RWPE1 (cell line): ENCODE measurements around the gene KRT80.

ENCODE experiments used
- CTCF ChIA-PET: fragments of 350-600 bp; sonication (Branson Sonifier 250); formaldehyde crosslinking; extraction: SDS; loops from one replicate; lab custom pipeline; 2021; lab: Yijun Ruan, JAX
- POLR2A ChIA-PET: fragments of 400-600 bp; formaldehyde crosslinking; extraction: SDS; loops from one replicate; lab custom pipeline; 2020; ENCODE audit warnings: antibody characterized with exemption; ENCODE audit not compliant: low non-redundant PET; lab: Yijun Ruan, JAX
- DNase-seq: peaks from one replicate; pipeline ENCODE4 v3.0.0; 2012; ENCODE audit warnings: low spot score
- H3K27ac ChIP-seq: fragments of 450-650 bp; 2 replicates; pipeline ENCODE4 v1.5.1; 2017
- TF ChIP-seq, protein P1 (sequence below): fragments of 450-650 bp; conservative IDR thresholded peaks from 2 replicates; pipeline ENCODE4 v1.5.1; 2017; ENCODE audit warnings: low read depth, mild to moderate bottlenecking

The KRT80 gene

DNA sequence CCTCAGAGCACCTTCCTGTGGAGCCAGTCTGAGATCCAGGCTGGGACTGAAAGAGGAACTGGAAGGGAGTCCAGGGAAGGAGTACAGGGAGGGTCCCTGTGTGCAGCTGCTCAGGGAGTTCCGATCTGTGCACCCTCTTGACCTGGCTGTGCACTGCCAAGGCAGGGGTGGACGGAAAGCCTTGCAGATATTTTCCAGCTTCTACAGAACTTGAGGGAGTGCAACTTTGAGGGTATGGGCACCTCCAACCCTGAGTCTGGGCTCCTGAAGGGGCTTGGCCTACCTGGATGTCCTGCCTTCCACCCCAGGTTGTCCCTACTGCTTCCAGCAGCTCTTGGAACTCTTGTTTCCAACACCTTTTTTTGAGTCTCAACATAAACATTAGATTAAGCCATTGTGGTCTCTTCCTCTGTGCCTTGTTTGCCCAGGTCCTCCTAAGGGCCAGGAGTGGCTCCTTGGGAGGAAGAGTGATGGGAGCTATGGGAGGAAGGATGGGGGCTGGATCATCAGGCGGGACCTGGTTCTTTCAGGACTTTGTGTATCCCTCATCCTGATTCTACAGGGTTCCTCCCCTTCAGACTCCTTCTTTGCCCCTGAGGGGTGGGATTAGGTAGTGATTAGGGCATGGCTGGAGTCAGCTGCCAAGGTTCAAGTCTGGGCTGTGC lies 44.7 kb upstream of the KRT80 start:
- TF ChIP-seq, protein P1, sequence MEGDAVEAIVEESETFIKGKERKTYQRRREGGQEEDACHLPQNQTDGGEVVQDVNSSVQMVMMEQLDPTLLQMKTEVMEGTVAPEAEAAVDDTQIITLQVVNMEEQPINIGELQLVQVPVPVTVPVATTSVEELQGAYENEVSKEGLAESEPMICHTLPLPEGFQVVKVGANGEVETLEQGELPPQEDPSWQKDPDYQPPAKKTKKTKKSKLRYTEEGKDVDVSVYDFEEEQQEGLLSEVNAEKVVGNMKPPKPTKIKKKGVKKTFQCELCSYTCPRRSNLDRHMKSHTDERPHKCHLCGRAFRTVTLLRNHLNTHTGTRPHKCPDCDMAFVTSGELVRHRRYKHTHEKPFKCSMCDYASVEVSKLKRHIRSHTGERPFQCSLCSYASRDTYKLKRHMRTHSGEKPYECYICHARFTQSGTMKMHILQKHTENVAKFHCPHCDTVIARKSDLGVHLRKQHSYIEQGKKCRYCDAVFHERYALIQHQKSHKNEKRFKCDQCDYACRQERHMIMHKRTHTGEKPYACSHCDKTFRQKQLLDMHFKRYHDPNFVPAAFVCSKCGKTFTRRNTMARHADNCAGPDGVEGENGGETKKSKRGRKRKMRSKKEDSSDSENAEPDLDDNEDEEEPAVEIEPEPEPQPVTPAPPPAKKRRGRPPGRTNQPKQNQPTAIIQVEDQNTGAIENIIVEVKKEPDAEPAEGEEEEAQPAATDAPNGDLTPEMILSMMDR, result no peak
- POLR2A ChIA-PET, result interaction anchor here (0.6 kb wide), 1 partner anchor 55 kb away, joined by 3 read pairs; no protein-coding TSS in a partner anchor
- no peak for DNase-seq
- CTCF ChIA-PET, result interaction anchor here (1.1 kb wide), 1 partner anchor 80 kb away, joined by 3 read pairs; no protein-coding TSS in a partner anchor
- H3K27ac ChIP-seq, result peak overlapping the region; percentile 100

DNA sequence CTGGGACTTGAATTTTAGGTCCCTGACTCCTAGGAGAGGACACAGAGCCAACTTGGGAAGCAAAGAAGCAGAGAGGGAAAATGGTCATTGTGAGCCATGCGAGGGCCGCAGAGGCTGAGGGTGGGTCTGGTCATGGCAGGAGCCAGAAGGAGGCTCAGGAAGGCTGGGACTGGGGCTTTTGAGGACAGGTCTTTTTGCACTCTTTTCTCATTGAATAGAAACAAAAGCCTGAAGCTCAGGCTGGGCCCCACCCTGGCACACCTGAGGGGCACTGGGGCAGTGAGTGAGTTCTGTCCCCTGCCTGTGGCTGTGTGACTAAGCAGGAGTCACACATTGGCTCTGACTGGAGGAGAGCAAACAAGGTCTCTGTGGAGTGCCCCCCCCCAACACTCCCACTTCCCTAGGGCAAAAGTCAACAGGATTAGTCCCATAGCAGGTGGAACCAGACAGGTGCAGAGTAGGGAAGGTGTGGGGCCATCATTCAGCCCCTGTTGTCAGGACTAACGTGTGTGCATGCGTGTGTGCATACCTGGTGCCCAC lies 44.1 kb upstream of the KRT80 start:
- H3K27ac ChIP-seq, result peak overlapping the region; percentile 100
- TF ChIP-seq, protein P1, result no peak
- ChIA-PET POLR2A (interaction anchor here (0.6 to 0.9 kb wide), 2 partner anchors 44 to 54 kb away, joined by 3 read pairs; partner anchors contain the start of gene KRT80), CTCF (interaction anchor here (0.6 to 1.5 kb wide), 3 partner anchors 15 to 79 kb away, joined by 3 to 5 read pairs (median 5); no protein-coding TSS in a partner anchor)
- DNase-seq, result peak; percentile 1

DNA sequence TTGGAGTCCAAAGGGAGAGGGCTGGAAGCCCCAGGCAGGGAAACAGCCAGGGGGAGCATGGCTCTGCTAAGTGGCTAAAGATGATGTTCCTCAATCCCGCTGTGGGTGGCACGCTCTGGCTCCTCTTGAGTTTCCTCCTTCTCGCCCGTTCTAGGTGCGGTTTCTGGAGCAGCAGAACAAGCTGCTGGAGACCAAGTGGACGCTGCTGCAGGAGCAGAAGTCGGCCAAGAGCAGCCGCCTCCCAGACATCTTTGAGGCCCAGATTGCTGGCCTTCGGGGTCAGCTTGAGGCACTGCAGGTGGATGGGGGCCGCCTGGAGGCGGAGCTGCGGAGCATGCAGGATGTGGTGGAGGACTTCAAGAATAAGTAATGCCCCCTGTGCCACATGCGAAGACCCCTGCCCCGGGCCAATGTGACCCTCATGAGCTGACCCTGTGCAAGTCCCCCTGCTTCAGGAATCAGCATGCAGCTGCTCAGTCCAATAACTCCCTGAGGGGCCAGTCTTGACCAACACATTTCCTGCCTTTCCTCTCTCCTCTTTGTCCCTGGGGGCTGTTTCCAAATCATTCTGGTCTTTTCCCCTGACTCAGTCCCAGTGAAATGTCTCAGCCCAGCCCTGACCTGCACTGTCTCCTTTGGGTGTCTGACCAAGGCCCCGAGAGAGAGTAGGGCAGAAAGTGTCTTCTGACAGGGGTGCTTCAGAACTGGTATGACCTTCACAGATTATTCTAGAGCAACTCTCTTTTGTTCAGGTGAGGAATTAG lies 43.4 kb upstream of the KRT80 start:
- ChIA-PET CTCF (interaction anchor here (0.6 to 1.5 kb wide), 3 partner anchors 14 to 79 kb away, joined by 3 to 5 read pairs (median 5); no protein-coding TSS in a partner anchor), POLR2A (interaction anchor here (0.6 to 0.9 kb wide), 2 partner anchors 43 to 59 kb away, joined by 3 to 4 read pairs; partner anchors contain the start of gene KRT80)
- TF ChIP-seq, protein P1, result no peak
- H3K27ac ChIP-seq, result peak overlapping the region; percentile 100
- DNase-seq, result peak; percentile 13

DNA sequence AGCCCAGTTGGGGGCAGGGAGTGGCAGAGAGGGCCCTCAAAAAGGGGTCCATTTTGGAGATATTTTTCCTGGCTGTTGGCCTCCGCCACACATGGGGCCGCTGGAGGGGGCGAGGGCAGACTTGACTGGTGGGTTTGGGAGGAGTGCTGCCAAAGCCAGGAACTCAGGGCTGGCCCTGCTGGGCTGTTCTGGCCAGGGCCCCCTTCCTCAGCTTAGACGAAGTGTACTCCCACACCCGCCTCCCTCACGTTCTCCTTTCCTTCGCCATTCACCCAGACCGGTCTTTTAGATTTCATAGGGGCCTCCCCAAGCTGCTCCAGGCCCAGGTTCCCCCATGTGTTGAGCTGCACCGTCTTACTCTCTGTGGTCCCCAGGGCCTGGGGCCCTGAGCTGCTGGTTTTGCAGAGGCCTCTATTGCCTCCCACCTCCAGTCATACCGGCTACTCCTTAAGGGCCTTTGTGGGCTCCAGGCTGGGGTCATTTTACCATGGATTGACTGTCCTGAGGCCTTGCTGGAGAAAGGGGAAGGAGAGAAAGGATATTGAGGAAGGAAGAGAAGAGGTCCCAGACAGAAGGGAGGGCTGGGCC lies 42.5 kb upstream of the KRT80 start:
- DNase-seq, result peak; percentile 1
- POLR2A ChIA-PET, result interaction anchor here (0.6 kb wide), 1 partner anchor 58 kb away, joined by 4 read pairs; no protein-coding TSS in a partner anchor
- CTCF ChIA-PET, result interaction anchor here (0.7 to 1.5 kb wide), 4 partner anchors 21 to 77 kb away, joined by 3 to 5 read pairs (median 4); no protein-coding TSS in a partner anchor
- H3K27ac ChIP-seq, result peak overlapping the region; percentile 100
- TF ChIP-seq, protein P1, result no peak

DNA sequence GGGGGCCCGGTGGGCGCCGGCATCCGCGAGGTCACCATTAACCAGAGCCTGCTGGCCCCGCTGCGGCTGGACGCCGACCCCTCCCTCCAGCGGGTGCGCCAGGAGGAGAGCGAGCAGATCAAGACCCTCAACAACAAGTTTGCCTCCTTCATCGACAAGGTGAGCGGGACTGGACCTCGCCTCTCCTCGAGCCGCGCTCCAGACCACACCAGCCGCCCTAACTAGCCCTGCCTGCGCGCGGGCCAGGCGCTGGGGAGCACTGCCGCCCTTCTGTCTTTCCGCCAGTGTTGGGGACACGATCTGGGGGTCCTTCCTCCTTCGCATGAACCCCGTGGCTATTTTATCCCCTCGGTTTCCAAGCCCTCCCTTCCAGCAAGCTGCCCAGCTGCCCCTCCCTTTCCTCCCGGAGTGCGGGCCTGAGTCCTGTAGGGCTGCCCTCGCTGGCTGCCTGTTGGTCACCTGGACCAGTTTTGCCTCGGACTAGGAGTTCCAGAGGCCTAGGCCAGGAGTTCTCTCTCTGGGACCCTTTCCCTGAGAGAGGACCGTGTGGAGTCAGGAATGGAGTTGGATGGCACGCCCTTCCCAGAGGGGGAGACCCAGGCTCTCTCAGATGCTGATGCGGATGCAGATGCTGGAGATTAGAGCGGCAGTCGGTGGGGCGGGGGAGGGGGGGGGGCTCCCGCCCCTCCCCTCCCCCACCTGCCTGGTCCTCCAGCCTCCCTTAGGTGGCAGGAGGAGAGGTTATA lies 41.8 kb upstream of the KRT80 start:
- ChIA-PET CTCF (interaction anchor here (0.6 to 1.2 kb wide), 6 partner anchors 9 to 76 kb away, joined by 3 to 5 read pairs (median 3); no protein-coding TSS in a partner anchor), POLR2A (interaction anchor here (1.0 to 1.4 kb wide), 2 partner anchors 85 to 87 kb away, joined by 3 to 6 read pairs; no protein-coding TSS in a partner anchor)
- H3K27ac ChIP-seq, result peak overlapping the region; percentile 100
- peak; percentile 30 for DNase-seq
- TF ChIP-seq, protein P1, result no peak
